ENCODE measurements around the gene CLSTN2. TPM values are rescaled to one million over a fixed set of nuclear protein-coding genes. Genes with fewer than 3 reads are reported as not detected.

CLSTN2 gene
- total and polyA plus RNA-seq, 9 donors, result 28.9 to 263 (median 134) TPM

- Histone ChIP-seq H3K9me3 (no peaks in the 10 kb centered on the region), H3K36me3 (no peaks in the 10 kb centered on the region), H3K4me1 (ENCODE audit: insufficient read depth) (no peaks in the 10 kb centered on the region), H3K27me3 (no peaks in the 10 kb centered on the region), H3K4me3 (no peak overlapping the region), H3K27ac (no peak overlapping the region)
- DNase-seq, result no peak
- intact Hi-C loops (cut with DNase I), result no loop called here
- TF ChIP-seq CTCF (IDR thresholded peaks at IDR 0.05), result no peak
- no peak for TF ChIP-seq POLR2A (IDR thresholded peaks at IDR 0.05)
- no peak for TF ChIP-seq EP300 (IDR thresholded peaks at IDR 0.05)
- 80 to 92% (median 83%) methylated on average over 2 of the region's 2 CpGs for WGBS, 3 donors
These were observed 126.2 kb downstream of the CLSTN2 start for GRCh38 chr3:140061211-140061610.

- intact Hi-C loops (cut with DNase I), result loop anchor here in 1 of 4 donors (2.0 kb wide), 1 partner anchor 62 kb away; no protein-coding TSS in a partner anchor
- H3K4me3 ChIP-seq, result no peak overlapping the region
- H3K4me1 ChIP-seq (ENCODE audit: insufficient read depth), result no peaks in the 10 kb centered on the region
- H3K27ac ChIP-seq, result no peak overlapping the region
- no peaks in the 10 kb centered on the region for H3K27me3 ChIP-seq
- no peaks in the 10 kb centered on the region for H3K9me3 ChIP-seq
- no peaks in the 10 kb centered on the region for H3K36me3 ChIP-seq
- TF ChIP-seq POLR2A (IDR thresholded peaks at IDR 0.05) (no peak), EP300 (IDR thresholded peaks at IDR 0.05) (no peak), CTCF (IDR thresholded peaks at IDR 0.05) (no peak)
- DNase-seq, result no peak
These were observed 127.5 kb downstream of the CLSTN2 start for GRCh38 chr3:140062461-140062860.

GRCh38 chr3:140067487-140067886 is 132.5 kb downstream of the CLSTN2 start:
- Histone ChIP-seq H3K9me3 (no peaks in the 10 kb centered on the region), H3K36me3 (no peaks in the 10 kb centered on the region), H3K4me3 (no peak overlapping the region), H3K4me1 (ENCODE audit: insufficient read depth) (no peaks in the 10 kb centered on the region), H3K27me3 (no peaks in the 10 kb centered on the region), H3K27ac (no peak overlapping the region)
- TF ChIP-seq EP300 (IDR thresholded peaks at IDR 0.05), result no peak
- TF ChIP-seq CTCF (IDR thresholded peaks at IDR 0.05), result no peak
- no peak for TF ChIP-seq POLR2A (IDR thresholded peaks at IDR 0.05)
- intact Hi-C loops (cut with DNase I), result no loop called here
- 65 to 71% (median 66%) methylated on average over 3 of the region's 3 CpGs for WGBS, 3 donors
- DNase-seq, result no peak

GRCh38 chr3:140068494-140069017 is 133.6 kb downstream of the CLSTN2 start:
- H3K36me3 ChIP-seq, result no peaks in the 10 kb centered on the region
- no peak overlapping the region for H3K27ac ChIP-seq
- DNase-seq, result no peak
- intact Hi-C loops (cut with DNase I), result no loop called here
- H3K9me3 ChIP-seq, result no peaks in the 10 kb centered on the region
- H3K4me1 ChIP-seq (ENCODE audit: insufficient read depth), result no peaks in the 10 kb centered on the region
- H3K27me3 ChIP-seq, result no peaks in the 10 kb centered on the region
- no peak overlapping the region for H3K4me3 ChIP-seq
- no peak for TF ChIP-seq CTCF (IDR thresholded peaks at IDR 0.05)
- no peak for TF ChIP-seq EP300 (IDR thresholded peaks at IDR 0.05)
- TF ChIP-seq POLR2A (IDR thresholded peaks at IDR 0.05), result no peak
